Loucy (cell line): ENCODE measurements around the gene GSC.
"Not testable (repeated sequence)": the region's sequence is repeated elsewhere in the genome, so short reads cannot be mapped to it uniquely, and the experiment has no call there.

Source experiments
- H2AFZ ChIP-seq: fragments of 200-600 bp; sonication (generic); 2 replicates; pipeline ENCODE4 v1.6.0; 2016; ENCODE audit warnings: antibody characterized with exemption, mild to moderate bottlenecking, low read length, moderate library complexity
- H3F3A ChIP-seq: fragments of 200-600 bp; 2 replicates; pipeline ENCODE4 v1.6.0; 2016; ENCODE audit warnings: antibody characterized with exemption, low read depth, mild to moderate bottlenecking
- H3K27me3 ChIP-seq: fragments of 200-600 bp; sonication (generic); 2 replicates; pipeline ENCODE4 v1.6.1; 2014; ENCODE audit warnings: low read length, mild to moderate bottlenecking; ENCODE audit not compliant: insufficient read depth, poor library complexity, severe bottlenecking
- H3K36me3 ChIP-seq: fragments of 200-600 bp; sonication (generic); 2 replicates; pipeline ENCODE4 v1.6.1; 2016; ENCODE audit warnings: low read length; ENCODE audit not compliant: insufficient read depth
- H3K4me1 ChIP-seq: fragments of 200-600 bp; sonication (generic); 2 replicates; pipeline ENCODE4 v1.5.1; 2014; ENCODE audit warnings: low read length, mild to moderate bottlenecking; ENCODE audit not compliant: insufficient read depth, poor library complexity, severe bottlenecking
- H3K4me2 ChIP-seq: fragments of 200-600 bp; sonication (generic); 2 replicates; pipeline ENCODE4 v1.6.0; 2014; ENCODE audit warnings: antibody characterized with exemption, low read length, low read depth, mild to moderate bottlenecking; ENCODE audit not compliant: poor library complexity, severe bottlenecking
- H3K4me3 ChIP-seq: fragments of 200-600 bp; sonication (generic); 2 replicates; pipeline ENCODE4 v1.5.1; 2014; ENCODE audit warnings: low read length, mild to moderate bottlenecking, mixed read lengths; ENCODE audit not compliant: poor library complexity, severe bottlenecking
- H3K79me2 ChIP-seq: fragments of 200-600 bp; sonication (generic); 2 replicates; pipeline ENCODE4 v1.6.1; 2014; ENCODE audit warnings: low read length; ENCODE audit not compliant: insufficient read depth
- H3K9ac ChIP-seq: fragments of 200-600 bp; sonication (generic); 2 replicates; pipeline ENCODE4 v1.6.0; 2014; ENCODE audit warnings: mild to moderate bottlenecking, low read depth, low read length, moderate library complexity; ENCODE audit not compliant: poor library complexity, severe bottlenecking
- H3K9me2 ChIP-seq: fragments of 200-600 bp; sonication (generic); replicated peaks from 2 replicates; pipeline ENCODE4 v1.6.1; 2016; ENCODE audit warnings: low read depth, low read length, mixed read lengths
- H3K9me3 ChIP-seq: fragments of 200-600 bp; sonication (generic); 2 replicates; pipeline ENCODE4 v1.6.1; 2014; ENCODE audit warnings: mild to moderate bottlenecking, antibody characterized with exemption, low read length, low read depth; ENCODE audit not compliant: insufficient read depth
- H4K20me1 ChIP-seq: fragments of 200-600 bp; sonication (generic); 2 replicates; pipeline ENCODE4 v1.6.0; 2014; ENCODE audit warnings: antibody characterized with exemption, low read length, mild to moderate bottlenecking; ENCODE audit not compliant: insufficient read depth, poor library complexity, severe bottlenecking
- CTCF ChIP-seq: fragments of 200-600 bp; sonication (generic); conservative IDR thresholded peaks from 2 replicates; pipeline ENCODE4 v1.5.1; 2014; ENCODE audit warnings: mild to moderate bottlenecking, antibody characterized with exemption, low read length
- EZH2phosphoT487 ChIP-seq: fragments of 200-600 bp; IDR thresholded peaks from 2 replicates; pipeline ENCODE4 v1.6.1; 2018; ENCODE audit warnings: antibody characterized with exemption, mild to moderate bottlenecking, moderate library complexity, borderline replicate concordance

GSC gene

DNA sequence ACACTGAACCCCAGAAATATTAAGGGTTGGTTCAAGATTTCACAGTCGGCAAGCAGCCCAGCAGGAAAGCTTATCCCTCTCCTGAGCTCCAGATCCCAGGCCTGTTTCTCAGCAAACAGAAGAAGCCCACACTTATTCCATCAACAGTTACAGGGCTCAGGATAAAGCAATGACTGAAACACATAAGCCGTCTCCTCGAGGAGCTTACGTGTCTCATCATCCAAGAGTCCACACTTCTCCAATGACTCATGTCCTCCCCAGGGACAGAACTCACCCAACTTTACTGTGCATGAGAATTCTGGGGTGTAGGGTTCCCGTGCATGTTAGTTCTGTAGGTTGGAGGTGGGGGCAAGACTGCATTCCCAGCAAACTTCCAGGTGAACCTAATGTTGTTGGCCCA is 31.2 kb downstream of the GSC start:
- Histone ChIP-seq H2AFZ (no peak overlapping the region), H3K9me3 (no peaks in the 10 kb centered on the region), H3K9ac (no peak overlapping the region), H3K4me3 (no peak overlapping the region), H3K27me3 (no peaks in the 10 kb centered on the region), H3K9me2 (no peaks in the 10 kb centered on the region), H3K4me1 (no peaks in the 10 kb centered on the region), H3K4me2 (no peak overlapping the region), H3K36me3 (no peaks in the 10 kb centered on the region), H4K20me1 (no peaks in the 10 kb centered on the region), H3K79me2 (no peaks in the 10 kb centered on the region), H3F3A (no peaks in the 10 kb centered on the region)
- no peak for TF ChIP-seq EZH2phosphoT487
- no peak for TF ChIP-seq CTCF

DNA sequence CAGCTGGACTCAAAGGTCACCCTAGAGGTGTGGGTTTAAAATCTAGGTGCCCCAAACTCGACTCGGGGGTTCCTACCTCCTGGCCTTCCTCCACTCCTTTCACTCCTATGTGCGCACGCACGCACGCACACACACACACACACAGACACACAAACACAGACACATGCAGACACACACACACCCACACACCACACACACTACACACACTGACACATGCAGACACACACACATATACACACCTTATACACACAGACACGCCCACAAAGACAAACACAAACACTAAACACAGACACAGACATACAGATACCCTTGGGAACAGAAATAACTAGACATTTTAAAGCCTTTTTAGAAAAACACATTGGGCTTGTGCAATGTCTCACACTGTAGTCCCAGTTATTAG is 31.8 kb downstream of the GSC start:
- no peaks in the 10 kb centered on the region for H3K36me3 ChIP-seq
- H3F3A ChIP-seq = no peaks in the 10 kb centered on the region
- H3K9me2 ChIP-seq = no peaks in the 10 kb centered on the region
- no peaks in the 10 kb centered on the region for H3K4me1 ChIP-seq
- no peaks in the 10 kb centered on the region for H4K20me1 ChIP-seq
- no peaks in the 10 kb centered on the region for H3K9me3 ChIP-seq
- H3K79me2 ChIP-seq = no peaks in the 10 kb centered on the region
- H3K27me3 ChIP-seq = no peaks in the 10 kb centered on the region
- no peak overlapping the region for H3K9ac ChIP-seq
- H2AFZ ChIP-seq = no peak overlapping the region
- TF ChIP-seq CTCF (no peak), EZH2phosphoT487 (no peak)
- H3K4me2 ChIP-seq = no peak overlapping the region
- no peak overlapping the region for H3K4me3 ChIP-seq

- H3K4me3 ChIP-seq = no peak overlapping the region
- H2AFZ ChIP-seq = no peak overlapping the region
- no peaks in the 10 kb centered on the region for H3K4me1 ChIP-seq
- no peaks in the 10 kb centered on the region for H3K36me3 ChIP-seq
- no peaks in the 10 kb centered on the region for H3K9me2 ChIP-seq
- H3K9me3 ChIP-seq = no peaks in the 10 kb centered on the region
- no peak for TF ChIP-seq CTCF
- TF ChIP-seq EZH2phosphoT487 = no peak
- H3K9ac ChIP-seq = no peak overlapping the region
- no peaks in the 10 kb centered on the region for H3F3A ChIP-seq
- no peaks in the 10 kb centered on the region for H3K27me3 ChIP-seq
- H3K4me2 ChIP-seq = no peak overlapping the region
- H4K20me1 ChIP-seq = no peaks in the 10 kb centered on the region
- H3K79me2 ChIP-seq = no peaks in the 10 kb centered on the region
Measured at GRCh38 chr14:94728950-94729349, 41.0 kb downstream of the GSC start.

DNA sequence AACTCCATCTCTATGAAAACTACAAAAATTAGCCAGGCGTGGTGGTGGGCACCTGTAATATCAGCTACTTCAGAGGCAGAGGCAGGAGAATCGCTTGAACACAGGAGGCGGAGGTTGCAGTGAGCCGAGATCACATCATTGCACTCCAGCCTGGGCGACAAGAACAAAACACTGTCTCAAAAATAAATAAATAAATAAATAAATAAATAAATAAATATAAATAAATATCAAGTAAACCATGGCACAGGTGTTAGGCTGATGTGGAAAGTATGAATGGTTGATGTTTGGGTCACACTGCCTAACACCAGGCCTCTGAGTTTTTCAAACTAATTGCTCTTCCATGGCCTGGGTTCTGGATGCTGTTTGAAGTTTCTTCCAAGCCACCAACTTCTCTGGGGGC is 41.5 kb downstream of the GSC start:
- not testable (repeated sequence) for H3K36me3 ChIP-seq, H3K9ac ChIP-seq, H3K9me3 ChIP-seq, H3K27me3 ChIP-seq, H3K4me2 ChIP-seq, H3F3A ChIP-seq, H3K4me3 ChIP-seq, H4K20me1 ChIP-seq, H2AFZ ChIP-seq, H3K9me2 ChIP-seq, H3K4me1 ChIP-seq, H3K79me2 ChIP-seq

DNA sequence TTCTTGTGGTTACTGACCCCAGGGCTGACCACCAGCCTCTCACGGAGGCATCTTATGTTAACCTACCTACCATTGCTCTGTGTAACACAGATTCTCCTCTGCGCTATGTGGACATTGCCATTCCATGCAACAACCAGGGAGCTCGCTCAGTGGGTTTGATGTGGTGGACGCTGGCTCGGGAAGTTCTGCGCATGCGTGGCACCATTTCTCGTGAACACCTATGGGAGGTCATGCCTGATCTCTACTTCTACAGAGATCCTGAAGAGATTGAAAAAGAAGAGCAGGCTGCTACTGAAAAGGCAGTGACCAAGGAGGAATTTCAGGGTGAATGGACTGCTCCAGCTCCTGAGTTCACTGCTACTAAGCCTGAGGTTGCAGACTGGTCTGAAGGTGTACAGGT is 43.3 kb downstream of the GSC start:
- not testable (repeated sequence) for H3K36me3 ChIP-seq, H3K4me2 ChIP-seq, H2AFZ ChIP-seq, H3K9me3 ChIP-seq, H3K27me3 ChIP-seq, H4K20me1 ChIP-seq, H3K4me1 ChIP-seq, H3K9me2 ChIP-seq, H3F3A ChIP-seq, H3K4me3 ChIP-seq, H3K9ac ChIP-seq, H3K79me2 ChIP-seq
